ENCODE results near the gene SOX1. TPM values are rescaled to one million over a fixed set of nuclear protein-coding genes. Genes with fewer than 3 reads are reported as not detected.

Gene SOX1
- polyA plus RNA-seq, 3 donors: not detected

DNA sequence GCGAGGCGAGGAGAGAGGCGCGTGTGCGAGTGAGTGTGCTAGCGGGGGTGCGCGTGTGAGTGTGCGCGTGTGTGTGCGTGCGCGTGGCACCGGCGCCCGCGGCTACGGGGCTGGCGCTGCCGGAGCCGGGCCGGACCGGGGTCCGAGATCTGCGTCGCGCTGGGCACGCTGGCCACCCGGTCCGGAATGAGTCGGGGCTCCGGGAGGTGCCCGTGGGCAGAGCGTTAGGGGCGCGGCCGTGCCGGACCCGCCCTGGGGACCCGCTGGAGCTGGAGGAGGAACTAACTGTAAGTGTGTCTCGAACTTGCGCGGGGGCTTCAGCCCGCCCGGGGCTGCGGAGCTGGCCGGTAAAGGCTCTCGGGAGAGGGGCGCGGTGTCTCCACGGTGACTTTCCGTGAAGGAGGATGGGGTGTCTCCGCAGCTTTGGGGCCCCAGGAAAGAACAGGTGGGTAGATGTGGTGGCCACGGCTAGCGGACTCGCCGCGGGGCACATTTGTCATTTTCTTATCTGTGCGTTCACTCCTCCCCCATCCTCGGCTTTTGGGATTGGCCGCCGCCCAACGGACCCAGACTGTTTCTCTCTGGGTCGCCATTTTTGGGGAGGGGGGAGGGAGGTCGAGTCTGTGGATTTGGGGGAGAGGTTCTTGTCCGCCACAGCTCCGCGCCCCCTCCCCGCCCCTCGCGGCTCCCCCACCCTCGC, 10.1 kb upstream of the SOX1 start:
- no peaks in the 10 kb centered on the region for H3K4me1 Mint-ChIP-seq
- Histone ChIP-seq H4K20me1 (ENCODE audit: insufficient read depth, low read length) (no peaks in the 10 kb centered on the region), H3K36me3 (replicated peaks in 1 of 2; ENCODE audit: control insufficient read depth in 1 of 2, insufficient read depth in 2 of 2, low read length in 2 of 2) (no peaks in the 10 kb centered on the region), H3K27ac (ENCODE audit: low read depth in 1 of 2, low read length in 2 of 2) (no peak overlapping the region), H3K4me1 (ENCODE audit: control insufficient read depth in 1 of 2, insufficient read depth in 2 of 2, low read length in 2 of 2) (no peaks in the 10 kb centered on the region), H3K4me2 (replicated peaks; ENCODE audit: extremely low read depth, low read length, poor library complexity, severe bottlenecking) (no peak overlapping the region), H2AFZ (ENCODE audit: insufficient read depth, low read depth, low read length, poor library complexity, severe bottlenecking) (no peak overlapping the region), H3K4me3 (replicated peaks in 1 of 3; ENCODE audit: low read depth in 2 of 3, low read length in 3 of 3) (no peak overlapping the region), H3K9ac (ENCODE audit: insufficient read depth, low read length, poor library complexity, severe bottlenecking) (no peak overlapping the region), H3K9me3 (replicated peaks in 1 of 2; ENCODE audit: control insufficient read depth in 1 of 2, insufficient read depth in 1 of 2, low read length in 2 of 2) (peaks cover 10 to 53% of the 10 kb centered on the region in 2 donors), H3K27me3 (ENCODE audit: control insufficient read depth in 2 of 2, insufficient read depth in 2 of 2, low read length in 2 of 2) (peaks cover 79 to 98% of the 10 kb centered on the region in 2 donors), H3K79me2 (ENCODE audit: insufficient read depth, low read length) (no peaks in the 10 kb centered on the region)
- peaks cover 3 to 53% (median 24%) of the 10 kb centered on the region in 7 donors for H3K9me3 Mint-ChIP-seq
- 3% methylated on average over 45 of the region's 72 CpGs for WGBS (ENCODE audit: insufficient coverage)
- H3K27ac Mint-ChIP-seq: no peak overlapping the region
- H3K27me3 Mint-ChIP-seq (ENCODE audit: low read depth in 3 of 3): peaks cover 91 to 98% (median 95%) of the 10 kb centered on the region in 3 donors
- intact Hi-C loops (cut with micrococcal nuclease): no loop called here
- H3K36me3 Mint-ChIP-seq: peaks cover 0 to 2% of the 10 kb centered on the region in 2 donors
- TF ChIP-seq, protein P1, sequence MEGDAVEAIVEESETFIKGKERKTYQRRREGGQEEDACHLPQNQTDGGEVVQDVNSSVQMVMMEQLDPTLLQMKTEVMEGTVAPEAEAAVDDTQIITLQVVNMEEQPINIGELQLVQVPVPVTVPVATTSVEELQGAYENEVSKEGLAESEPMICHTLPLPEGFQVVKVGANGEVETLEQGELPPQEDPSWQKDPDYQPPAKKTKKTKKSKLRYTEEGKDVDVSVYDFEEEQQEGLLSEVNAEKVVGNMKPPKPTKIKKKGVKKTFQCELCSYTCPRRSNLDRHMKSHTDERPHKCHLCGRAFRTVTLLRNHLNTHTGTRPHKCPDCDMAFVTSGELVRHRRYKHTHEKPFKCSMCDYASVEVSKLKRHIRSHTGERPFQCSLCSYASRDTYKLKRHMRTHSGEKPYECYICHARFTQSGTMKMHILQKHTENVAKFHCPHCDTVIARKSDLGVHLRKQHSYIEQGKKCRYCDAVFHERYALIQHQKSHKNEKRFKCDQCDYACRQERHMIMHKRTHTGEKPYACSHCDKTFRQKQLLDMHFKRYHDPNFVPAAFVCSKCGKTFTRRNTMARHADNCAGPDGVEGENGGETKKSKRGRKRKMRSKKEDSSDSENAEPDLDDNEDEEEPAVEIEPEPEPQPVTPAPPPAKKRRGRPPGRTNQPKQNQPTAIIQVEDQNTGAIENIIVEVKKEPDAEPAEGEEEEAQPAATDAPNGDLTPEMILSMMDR (IDR thresholded peaks at IDR 0.05): no peak
- DNase-seq: no peak
- H3K4me3 Mint-ChIP-seq: peak overlapping the region in 1 of 2 donors; percentile 82

DNA sequence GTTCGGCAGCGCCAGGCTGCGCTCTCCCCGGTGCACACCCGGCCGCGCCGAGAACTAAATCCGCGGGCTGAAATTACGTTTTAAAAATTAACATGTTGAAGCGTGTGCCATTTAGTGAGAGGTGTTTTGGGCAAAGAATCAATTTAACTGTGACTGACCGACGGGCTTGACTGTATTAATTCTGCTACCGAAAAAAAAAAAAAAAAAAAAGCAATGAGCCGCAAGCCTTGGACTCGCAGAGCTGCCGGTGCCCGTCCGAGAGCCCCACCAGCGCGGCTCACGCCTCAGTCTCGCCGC, 9.6 kb upstream of the SOX1 start:
- no peaks in the 10 kb centered on the region for H4K20me1 ChIP-seq (ENCODE audit: insufficient read depth, low read length)
- no peaks in the 10 kb centered on the region for H3K36me3 ChIP-seq (replicated peaks in 1 of 2; ENCODE audit: control insufficient read depth in 1 of 2, insufficient read depth in 2 of 2, low read length in 2 of 2)
- DNase-seq: no peak
- H3K4me1 ChIP-seq (ENCODE audit: control insufficient read depth in 1 of 2, insufficient read depth in 2 of 2, low read length in 2 of 2): no peaks in the 10 kb centered on the region
- H3K4me1 Mint-ChIP-seq: no peaks in the 10 kb centered on the region
- H3K9me3 Mint-ChIP-seq: peaks cover 0 to 49% (median 20%) of the 10 kb centered on the region in 7 donors
- peaks cover 6 to 58% of the 10 kb centered on the region in 2 donors for H3K9me3 ChIP-seq (replicated peaks in 1 of 2; ENCODE audit: control insufficient read depth in 1 of 2, insufficient read depth in 1 of 2, low read length in 2 of 2)
- H2AFZ ChIP-seq (ENCODE audit: insufficient read depth, low read depth, low read length, poor library complexity, severe bottlenecking): no peak overlapping the region
- 2% methylated on average over 13 of the region's 25 CpGs for WGBS (ENCODE audit: insufficient coverage)
- peaks cover 91 to 98% (median 95%) of the 10 kb centered on the region in 3 donors for H3K27me3 Mint-ChIP-seq (ENCODE audit: low read depth in 3 of 3)
- H3K4me3 ChIP-seq (replicated peaks in 1 of 3; ENCODE audit: low read depth in 2 of 3, low read length in 3 of 3): no peak overlapping the region
- no peak overlapping the region for H3K4me2 ChIP-seq (replicated peaks; ENCODE audit: extremely low read depth, low read length, poor library complexity, severe bottlenecking)
- peaks cover 0 to 2% of the 10 kb centered on the region in 2 donors for H3K36me3 Mint-ChIP-seq
- H3K4me3 Mint-ChIP-seq: peak overlapping the region in 1 of 2 donors; percentile 82
- no peak overlapping the region for H3K9ac ChIP-seq (ENCODE audit: insufficient read depth, low read length, poor library complexity, severe bottlenecking)
- peaks cover 79 to 98% of the 10 kb centered on the region in 2 donors for H3K27me3 ChIP-seq (ENCODE audit: control insufficient read depth in 2 of 2, insufficient read depth in 2 of 2, low read length in 2 of 2)
- no peak overlapping the region for H3K27ac ChIP-seq (ENCODE audit: low read depth in 1 of 2, low read length in 2 of 2)
- no peak overlapping the region for H3K27ac Mint-ChIP-seq
- TF ChIP-seq, protein P1 (IDR thresholded peaks at IDR 0.05): no peak
- no peaks in the 10 kb centered on the region for H3K79me2 ChIP-seq (ENCODE audit: insufficient read depth, low read length)
- intact Hi-C loops (cut with micrococcal nuclease): no loop called here
